ENCODE data around the gene GSK3B.
"Not testable (repeated sequence)": the region's sequence is repeated elsewhere in the genome, so short reads cannot be mapped to it uniquely, and the experiment has no call there.

GSK3B gene

GRCh38 chr3:120053647-120054046 is 40.6 kb downstream of the GSK3B start:
- not testable (repeated sequence) for DNase-seq

- DNase-seq, result no peak
These were observed 41.6 kb downstream of the GSK3B start for GRCh38 chr3:120052677-120053076.

GRCh38 chr3:120052225-120052624 is 42.0 kb downstream of the GSK3B start:
- no peak for DNase-seq

GRCh38 chr3:120051570-120051969 is 42.7 kb downstream of the GSK3B start:
- not testable (repeated sequence) for DNase-seq

- no peak for DNase-seq
These were observed 44.2 kb downstream of the GSK3B start for GRCh38 chr3:120049881-120050539.

GRCh38 chr3:120049072-120049471 is 45.2 kb downstream of the GSK3B start:
- DNase-seq, result no peak

- DNase-seq, result no peak
These were observed 45.7 kb downstream of the GSK3B start for GRCh38 chr3:120048355-120049041.

- no peak for DNase-seq
These were observed 46.6 kb downstream of the GSK3B start for GRCh38 chr3:120047686-120048085.

GRCh38 chr3:120040813-120041377 is 53.4 kb downstream of the GSK3B start:
- no peak for DNase-seq

GRCh38 chr3:120039642-120040610 is 54.3 kb downstream of the GSK3B start:
- DNase-seq, result no peak

- DNase-seq, result no peak
These were observed 60.7 kb downstream of the GSK3B start for GRCh38 chr3:120033596-120033995.

- DNase-seq, result no peak
These were observed 62.7 kb downstream of the GSK3B start for GRCh38 chr3:120031561-120031960.

GRCh38 chr3:120029749-120030148 is 64.5 kb downstream of the GSK3B start:
- DNase-seq, result no peak

- DNase-seq, result no peak
These were observed 65.8 kb downstream of the GSK3B start for GRCh38 chr3:120028271-120029047.

GRCh38 chr3:120027226-120027625 is 67.0 kb downstream of the GSK3B start:
- DNase-seq, result no peak

- DNase-seq, result no peak
These were observed 68.7 kb downstream of the GSK3B start for GRCh38 chr3:120025520-120025919.

- no peak for DNase-seq
These were observed 70.1 kb downstream of the GSK3B start for GRCh38 chr3:120024103-120024502.

- DNase-seq, result no peak
These were observed 71.5 kb downstream of the GSK3B start for GRCh38 chr3:120022729-120023128.

- DNase-seq, result no peak
These were observed 72.7 kb downstream of the GSK3B start for GRCh38 chr3:120021523-120021922.

GRCh38 chr3:120018299-120018698 is 75.9 kb downstream of the GSK3B start:
- no peak for DNase-seq

GRCh38 chr3:120017692-120018091 is 76.6 kb downstream of the GSK3B start:
- no peak for DNase-seq
